Astrocyte (in vitro differentiated cells and primary cell): Measurements from ENCODE around the gene SQOR. TPM values are rescaled to one million over a fixed set of nuclear protein-coding genes. Genes with fewer than 3 reads are reported as not detected.

ENCODE experiments used
- DNase-seq: peaks from one replicate; pipeline ENCODE4 v3.0.0-alpha.2; 2010; ENCODE audit warnings: low read depth
- FAIRE-seq: peaks from 2 replicates; lab custom pipeline; 2011; peaks lifted over from hg19 to GRCh38; lab: Jason Lieb, UNC
- H2AFZ ChIP-seq: 2 replicates; pipeline ENCODE4 v1.6.0; 2012; ENCODE audit warnings: low read depth, low read length, inconsistent platforms
- H3K27ac ChIP-seq: 2 replicates; pipeline ENCODE4 v1.5.1; 2011; ENCODE audit warnings: low read depth, low read length, inconsistent platforms
- H3K27me3 ChIP-seq: 2 replicates; pipeline ENCODE4 v1.6.0; 2011; ENCODE audit warnings: low read length, inconsistent platforms; ENCODE audit not compliant: insufficient read depth
- H3K36me3 ChIP-seq: 2 replicates; pipeline ENCODE4 v1.5.1; 2011; ENCODE audit warnings: low read length, inconsistent platforms; ENCODE audit not compliant: insufficient read depth
- H3K4me1 ChIP-seq: 2 replicates; pipeline ENCODE4 v1.5.1; 2011; ENCODE audit warnings: low read length, inconsistent platforms; ENCODE audit not compliant: insufficient read depth
- H3K4me2 ChIP-seq: 2 replicates; pipeline ENCODE4 v1.6.0; 2012; ENCODE audit warnings: low read length, inconsistent platforms
- H3K4me3 ChIP-seq: 2 replicates; pipeline ENCODE4 v1.5.1; 2011; ENCODE audit warnings: low read depth, mild to moderate bottlenecking, low read length, inconsistent platforms; ENCODE audit not compliant: insufficient read depth
- H3K79me2 ChIP-seq: 2 replicates; pipeline ENCODE4 v1.6.0; 2012; ENCODE audit warnings: mild to moderate bottlenecking, low read length, inconsistent platforms; ENCODE audit not compliant: insufficient read depth
- H3K9ac ChIP-seq: 2 replicates; pipeline ENCODE4 v1.6.0; 2012; ENCODE audit warnings: mild to moderate bottlenecking, low read length, inconsistent platforms
- H3K9me3 ChIP-seq: 2 replicates; pipeline ENCODE4 v1.5.1; 2012; ENCODE audit warnings: low read depth, mild to moderate bottlenecking, low read length, inconsistent platforms; ENCODE audit not compliant: insufficient read depth
- H4K20me1 ChIP-seq: 2 replicates; pipeline ENCODE4 v1.6.0; 2012; ENCODE audit warnings: low read length, inconsistent platforms; ENCODE audit not compliant: insufficient read depth
- H3K27ac Mint-ChIP-seq: one replicate; pipeline ENCODE4 v1.8.0; 2021; ENCODE audit warnings: mild to moderate bottlenecking, mixed read lengths; ENCODE audit not compliant: unreplicated experiment
- H3K27me3 Mint-ChIP-seq: one replicate; pipeline ENCODE4 v1.8.0; 2021; ENCODE audit warnings: low read depth, mixed read lengths; ENCODE audit not compliant: unreplicated experiment
- H3K36me3 Mint-ChIP-seq: one replicate; pipeline ENCODE4 v1.8.0; 2021; ENCODE audit warnings: low read depth, mixed read lengths; ENCODE audit not compliant: unreplicated experiment
- H3K4me1 Mint-ChIP-seq: one replicate; pipeline ENCODE4 v1.8.0; 2021; ENCODE audit warnings: low read depth, mixed read lengths; ENCODE audit not compliant: unreplicated experiment
- H3K4me3 Mint-ChIP-seq: one replicate; pipeline ENCODE4 v1.8.0; 2021; ENCODE audit warnings: mild to moderate bottlenecking, moderate library complexity, mixed read lengths; ENCODE audit not compliant: unreplicated experiment
- H3K9me3 Mint-ChIP-seq: one replicate; pipeline ENCODE4 v1.8.0; 2021; ENCODE audit warnings: mild to moderate bottlenecking, mixed read lengths; ENCODE audit not compliant: unreplicated experiment
- EZH2 ChIP-seq: IDR thresholded peaks from 2 replicates; pipeline ENCODE4 v1.6.1; 2012; ENCODE audit warnings: mild to moderate bottlenecking, low read length, inconsistent platforms; ENCODE audit not compliant: insufficient read depth
- total RNA-seq: library from RNA; stranded (reverse); gene quantifications from 2 replicates; pipeline ENCODE4 v1.2.1, GENCODE V29; 2021
- TF ChIP-seq, protein P1 (sequence below): IDR thresholded peaks from 2 replicates; pipeline ENCODE4 v1.5.1; 2011; ENCODE audit warnings: low read depth, mild to moderate bottlenecking, inconsistent platforms, low read length, moderate library complexity; ENCODE audit not compliant: insufficient read depth

Gene SQOR
- total RNA-seq, 1 donor from 2014 or later = 4.0 TPM

DNA sequence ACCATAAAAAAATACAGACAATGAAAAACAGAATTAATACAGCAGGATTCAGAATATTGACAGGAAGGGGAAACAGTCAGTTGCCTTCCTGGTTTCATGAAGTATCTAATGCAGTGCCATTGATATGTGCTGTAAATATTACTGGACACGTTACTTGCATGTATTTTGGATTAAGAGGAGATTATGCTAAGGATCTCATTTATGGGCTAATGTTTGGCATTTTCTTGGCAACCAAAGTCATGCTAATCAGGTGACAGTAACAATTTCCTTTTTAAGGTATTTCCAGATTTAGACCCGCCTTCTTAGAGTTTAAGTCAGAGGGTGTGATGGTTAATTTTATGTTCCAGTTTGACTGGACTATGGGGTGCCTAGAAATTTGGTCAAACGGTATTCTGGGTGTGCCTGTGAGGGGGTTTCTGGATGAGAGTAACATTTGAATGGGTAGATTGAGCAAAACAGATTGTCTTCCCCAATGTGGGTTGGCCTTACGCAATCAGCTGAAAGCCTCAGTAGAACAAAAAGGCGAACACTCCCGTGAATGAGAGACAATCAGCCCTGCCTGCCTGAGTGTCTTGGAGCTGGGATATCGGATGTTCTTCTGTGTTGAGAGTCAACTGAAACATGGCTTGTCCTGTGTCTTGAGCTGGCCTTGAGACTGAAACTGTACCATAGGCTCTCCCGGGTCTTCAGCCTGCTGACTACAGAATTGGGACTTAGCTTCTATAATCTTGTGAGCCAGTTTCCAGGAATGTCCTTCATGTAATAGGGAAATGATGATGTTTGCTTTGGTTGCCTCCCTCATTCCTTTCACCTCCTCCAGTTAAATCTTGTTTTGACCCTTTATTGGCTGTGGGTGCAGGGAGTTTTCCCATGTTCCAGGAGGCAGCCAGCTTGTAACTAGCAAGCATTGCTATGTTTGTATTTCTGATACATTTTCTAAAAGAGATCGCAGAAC is 10.5 kb downstream of the SQOR start:
- H3K4me3 ChIP-seq = no peak overlapping the region

DNA sequence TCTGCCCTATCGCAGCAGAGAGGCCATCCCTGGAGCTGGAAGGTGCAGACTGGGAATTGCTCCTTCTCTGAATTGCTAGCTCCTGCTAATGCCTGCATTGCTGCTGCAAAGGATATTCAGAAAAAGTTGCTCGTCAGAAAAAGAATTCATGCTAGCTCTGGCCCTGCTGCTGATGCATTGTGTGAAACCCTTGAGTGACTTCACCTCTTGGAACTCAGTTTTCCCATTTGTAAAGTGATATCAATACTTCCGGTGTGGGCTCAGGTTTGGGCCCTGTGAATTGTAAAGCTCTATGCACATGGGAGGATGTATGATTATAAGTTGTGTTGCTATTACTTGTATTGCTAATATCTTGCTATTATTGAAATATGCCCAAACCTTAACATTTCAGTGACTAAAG is 11.4 kb downstream of the SQOR start:
- FAIRE-seq (peak; percentile 26), DNase-seq (peak; percentile 36)
- H3K4me1 ChIP-seq = peaks cover 28% of the 10 kb centered on the region
- Mint-ChIP-seq H3K4me3 (no peak overlapping the region), H3K27me3 (no peaks in the 10 kb centered on the region), H3K27ac (no peak overlapping the region), H3K36me3 (peaks cover 5% of the 10 kb centered on the region), H3K4me1 (peaks cover 24% of the 10 kb centered on the region), H3K9me3 (peaks cover 3% of the 10 kb centered on the region)
- H3K27me3 ChIP-seq = no peaks in the 10 kb centered on the region
- peak overlapping the region; percentile 36 for H3K4me2 ChIP-seq
- H3K79me2 ChIP-seq = no peaks in the 10 kb centered on the region
- H4K20me1 ChIP-seq = no peaks in the 10 kb centered on the region
- no peak overlapping the region for H3K9ac ChIP-seq
- no peaks in the 10 kb centered on the region for H3K9me3 ChIP-seq
- H3K27ac ChIP-seq = no peak overlapping the region
- TF ChIP-seq, protein P1, sequence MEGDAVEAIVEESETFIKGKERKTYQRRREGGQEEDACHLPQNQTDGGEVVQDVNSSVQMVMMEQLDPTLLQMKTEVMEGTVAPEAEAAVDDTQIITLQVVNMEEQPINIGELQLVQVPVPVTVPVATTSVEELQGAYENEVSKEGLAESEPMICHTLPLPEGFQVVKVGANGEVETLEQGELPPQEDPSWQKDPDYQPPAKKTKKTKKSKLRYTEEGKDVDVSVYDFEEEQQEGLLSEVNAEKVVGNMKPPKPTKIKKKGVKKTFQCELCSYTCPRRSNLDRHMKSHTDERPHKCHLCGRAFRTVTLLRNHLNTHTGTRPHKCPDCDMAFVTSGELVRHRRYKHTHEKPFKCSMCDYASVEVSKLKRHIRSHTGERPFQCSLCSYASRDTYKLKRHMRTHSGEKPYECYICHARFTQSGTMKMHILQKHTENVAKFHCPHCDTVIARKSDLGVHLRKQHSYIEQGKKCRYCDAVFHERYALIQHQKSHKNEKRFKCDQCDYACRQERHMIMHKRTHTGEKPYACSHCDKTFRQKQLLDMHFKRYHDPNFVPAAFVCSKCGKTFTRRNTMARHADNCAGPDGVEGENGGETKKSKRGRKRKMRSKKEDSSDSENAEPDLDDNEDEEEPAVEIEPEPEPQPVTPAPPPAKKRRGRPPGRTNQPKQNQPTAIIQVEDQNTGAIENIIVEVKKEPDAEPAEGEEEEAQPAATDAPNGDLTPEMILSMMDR = no peak
- TF ChIP-seq EZH2 = no peak
- no peak overlapping the region for H3K4me3 ChIP-seq
- no peaks in the 10 kb centered on the region for H3K36me3 ChIP-seq
- no peak overlapping the region for H2AFZ ChIP-seq

More for the DNA sequence above, 10.5 kb downstream of the SQOR start:
- peak; percentile 49 for FAIRE-seq
- TF ChIP-seq, protein P1 = no peak
- no peak for TF ChIP-seq EZH2
- Histone ChIP-seq H2AFZ (no peak overlapping the region), H3K27me3 (no peaks in the 10 kb centered on the region), H3K36me3 (no peaks in the 10 kb centered on the region), H3K4me1 (peaks cover 36% of the 10 kb centered on the region), H4K20me1 (no peaks in the 10 kb centered on the region), H3K79me2 (no peaks in the 10 kb centered on the region), H3K4me2 (peak overlapping the region; percentile 36), H3K9ac (no peak overlapping the region), H3K27ac (peak overlapping the region; percentile 18), H3K9me3 (no peaks in the 10 kb centered on the region)
- H3K27me3 Mint-ChIP-seq = no peaks in the 10 kb centered on the region
- peaks cover 2% of the 10 kb centered on the region for H3K36me3 Mint-ChIP-seq
- DNase-seq = peak; percentile 66
- peaks cover 3% of the 10 kb centered on the region for H3K9me3 Mint-ChIP-seq
- peak overlapping the region; percentile 37 for H3K27ac Mint-ChIP-seq
- H3K4me3 Mint-ChIP-seq = no peak overlapping the region
- peaks cover 30% of the 10 kb centered on the region for H3K4me1 Mint-ChIP-seq
